ENCODE results near the gene EEPD1. TPM values are rescaled to one million over a fixed set of nuclear protein-coding genes. Genes with fewer than 3 reads are reported as not detected.

Gene EEPD1
- total RNA-seq, 1 donor from 2014 or later: 8.7 TPM

DNA sequence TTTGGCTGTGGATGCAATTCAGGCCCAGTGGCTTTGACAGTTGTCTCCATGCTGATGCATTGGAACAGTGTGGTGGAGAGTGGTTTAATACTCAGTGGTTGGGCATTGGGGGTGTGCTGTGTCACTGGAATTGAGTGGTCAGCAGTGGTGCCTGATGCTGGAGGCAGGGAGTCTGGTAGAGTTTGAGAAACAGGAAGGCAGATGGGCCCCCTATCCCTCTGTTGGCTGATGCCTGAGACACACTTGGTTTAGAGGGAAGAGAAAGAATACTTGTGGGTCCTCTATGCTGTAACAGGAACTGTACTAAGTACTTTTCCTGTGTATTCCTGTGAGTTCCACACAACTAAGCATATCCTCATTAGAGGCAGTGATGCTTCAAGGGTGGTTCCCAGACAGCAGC is 55.4 kb downstream of the EEPD1 start:
- no peaks in the 10 kb centered on the region for H3K27me3 ChIP-seq (ENCODE audit: control insufficient read depth, insufficient read depth, low read length)
- no peak for TF ChIP-seq CTCF (IDR thresholded peaks at IDR 0.05; ENCODE audit: insufficient read depth, low read length, poor library complexity, severe bottlenecking)
- H3K36me3 ChIP-seq (ENCODE audit: control insufficient read depth, insufficient read depth, low read length): no peaks in the 10 kb centered on the region
- no peak for DNase-seq (ENCODE audit: low read depth)
- H3K4me3 ChIP-seq (ENCODE audit: low read depth, low read length): no peak overlapping the region

DNA sequence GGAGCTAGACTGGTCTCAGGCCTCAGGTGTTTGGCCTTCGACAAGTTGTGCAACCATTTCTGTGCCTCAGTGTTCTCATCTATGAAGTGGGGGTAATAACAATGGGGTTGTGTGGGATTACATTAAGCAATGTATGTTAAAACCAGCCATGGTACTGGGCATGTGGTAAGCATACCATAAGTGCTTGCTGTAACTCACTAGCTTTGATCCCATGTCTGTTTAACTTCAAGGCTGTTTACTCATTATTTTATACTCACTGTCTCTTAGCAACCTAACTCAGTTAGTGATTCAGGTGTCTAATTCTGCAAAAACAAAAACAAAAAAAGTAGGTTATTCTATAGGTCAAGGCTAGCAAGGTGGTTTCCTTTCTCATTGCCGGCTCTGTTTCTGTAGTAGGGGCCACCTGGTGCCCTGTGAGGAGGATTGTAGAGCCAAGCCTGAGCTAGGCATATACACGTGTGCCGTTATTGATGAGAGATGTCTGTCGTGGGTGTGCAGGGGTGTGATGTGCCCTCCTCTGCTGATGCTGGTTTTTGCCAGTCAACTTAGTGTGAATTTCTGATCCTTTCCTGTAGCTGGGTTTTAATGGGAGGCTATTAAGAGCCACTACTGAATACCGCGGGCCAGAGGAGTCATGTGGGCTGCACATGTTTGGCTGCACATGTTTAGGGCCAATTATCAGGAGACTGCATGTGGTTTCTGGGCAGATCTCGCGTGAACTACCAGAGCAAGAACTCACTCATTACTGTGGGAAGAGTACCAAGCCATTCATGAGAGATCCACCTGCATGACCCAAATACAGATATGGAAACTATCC is 56.2 kb downstream of the EEPD1 start:
- DNase-seq (ENCODE audit: low read depth): no peak
- no peak for TF ChIP-seq CTCF (IDR thresholded peaks at IDR 0.05; ENCODE audit: insufficient read depth, low read length, poor library complexity, severe bottlenecking)
- Histone ChIP-seq H3K36me3 (ENCODE audit: control insufficient read depth, insufficient read depth, low read length) (no peaks in the 10 kb centered on the region), H3K4me3 (ENCODE audit: low read depth, low read length) (no peak overlapping the region), H3K27me3 (ENCODE audit: control insufficient read depth, insufficient read depth, low read length) (no peaks in the 10 kb centered on the region)

DNA sequence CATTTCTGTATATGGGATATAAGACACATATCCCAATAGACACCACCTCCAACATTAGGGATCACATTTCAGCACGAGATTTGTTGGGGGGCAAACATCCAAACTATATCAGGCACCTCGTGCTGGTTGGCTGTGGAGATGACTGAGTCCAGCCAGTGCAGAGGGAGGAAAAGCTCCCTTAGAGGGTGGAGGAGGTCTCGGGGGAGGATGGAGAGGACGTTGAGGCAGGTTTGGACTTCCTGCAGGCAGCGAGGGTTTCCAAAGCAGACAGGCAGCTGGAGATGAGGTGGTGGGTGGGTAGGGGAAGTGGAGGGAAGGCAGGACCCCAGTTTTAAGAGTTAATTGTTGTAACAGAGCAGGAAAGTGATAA is 56.7 kb downstream of the EEPD1 start:
- Histone ChIP-seq H3K27me3 (ENCODE audit: control insufficient read depth, insufficient read depth, low read length) (no peaks in the 10 kb centered on the region), H3K4me3 (ENCODE audit: low read depth, low read length) (no peak overlapping the region), H3K36me3 (ENCODE audit: control insufficient read depth, insufficient read depth, low read length) (no peaks in the 10 kb centered on the region)
- DNase-seq (ENCODE audit: low read depth): no peak
- TF ChIP-seq CTCF (IDR thresholded peaks at IDR 0.05; ENCODE audit: insufficient read depth, low read length, poor library complexity, severe bottlenecking): no peak

DNA sequence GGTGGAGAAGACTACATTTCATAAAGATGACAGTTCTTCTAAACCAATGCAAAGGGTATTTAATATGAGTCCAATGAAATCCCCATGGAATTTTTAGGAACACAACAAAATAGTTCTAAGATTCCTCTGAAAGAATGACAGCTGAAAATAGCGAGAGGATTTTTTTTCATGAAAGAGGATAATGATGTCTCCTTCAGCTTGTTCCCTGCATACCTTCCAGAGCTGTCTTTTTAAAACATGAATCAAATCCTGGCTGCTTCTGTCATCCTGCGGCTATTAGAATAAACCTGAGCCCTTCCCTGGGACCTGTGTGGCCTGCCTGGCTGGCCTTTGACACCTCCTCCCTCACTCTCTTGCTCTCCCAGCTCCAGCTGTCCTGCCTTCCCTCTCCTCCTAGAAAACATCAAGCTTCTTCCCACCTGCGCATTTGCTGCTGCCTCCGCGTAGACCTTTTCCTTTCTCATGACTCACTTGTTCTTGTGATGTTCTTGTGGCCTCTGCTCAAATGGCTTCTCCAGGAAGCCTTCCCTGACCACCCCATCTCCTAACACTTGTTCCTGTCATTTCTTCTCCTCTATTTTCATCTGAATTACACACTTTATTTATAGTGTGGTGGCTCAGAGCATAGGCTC is 57.4 kb downstream of the EEPD1 start:
- Histone ChIP-seq H3K4me3 (ENCODE audit: low read depth, low read length) (no peak overlapping the region), H3K36me3 (ENCODE audit: control insufficient read depth, insufficient read depth, low read length) (no peaks in the 10 kb centered on the region), H3K27me3 (ENCODE audit: control insufficient read depth, insufficient read depth, low read length) (no peaks in the 10 kb centered on the region)
- no peak for DNase-seq (ENCODE audit: low read depth)
- no peak for TF ChIP-seq CTCF (IDR thresholded peaks at IDR 0.05; ENCODE audit: insufficient read depth, low read length, poor library complexity, severe bottlenecking)

DNA sequence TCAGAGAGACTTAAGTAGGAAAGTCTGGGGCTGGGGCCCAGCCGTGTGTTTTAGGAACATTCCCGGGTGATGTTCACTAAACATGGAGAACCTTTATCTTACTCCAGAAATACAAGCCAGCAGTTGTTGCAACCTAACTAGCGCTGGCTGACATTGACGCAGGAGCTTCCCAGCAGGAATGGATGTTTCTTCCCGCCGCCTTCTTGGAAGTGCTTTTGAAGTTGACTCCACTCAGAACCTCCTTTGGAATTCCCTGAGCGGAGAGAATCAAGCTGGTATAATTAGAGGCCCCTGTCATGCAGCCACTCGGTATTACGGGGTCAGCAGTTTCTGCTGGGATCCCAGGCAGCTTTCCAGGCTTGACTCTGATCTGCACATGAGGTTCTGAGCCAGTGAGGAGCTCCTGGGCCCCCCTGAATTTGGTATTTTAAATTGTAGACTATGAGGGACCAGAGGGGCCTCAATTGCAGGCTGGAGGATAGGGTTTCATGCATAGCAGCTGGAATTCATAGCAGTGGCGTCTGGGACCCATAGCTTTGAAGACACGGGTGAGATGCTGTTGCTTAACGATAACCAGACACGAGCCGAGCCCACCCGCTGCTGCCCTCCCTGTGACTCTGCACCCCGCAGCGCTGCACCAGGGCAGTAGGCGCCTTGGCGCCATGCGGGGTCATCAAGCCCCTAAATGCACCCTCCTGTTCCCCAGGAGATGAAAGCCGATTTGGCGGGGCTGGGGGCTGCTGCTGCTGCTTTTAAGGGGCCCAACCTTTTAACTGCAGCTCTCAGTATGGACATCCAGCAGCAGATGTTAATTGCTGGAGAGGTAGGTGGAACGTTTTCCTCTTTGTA is 61.8 kb downstream of the EEPD1 start:
- no peak for TF ChIP-seq CTCF (IDR thresholded peaks at IDR 0.05; ENCODE audit: insufficient read depth, low read length, poor library complexity, severe bottlenecking)
- DNase-seq (ENCODE audit: low read depth): no peak
- H3K27me3 ChIP-seq (ENCODE audit: control insufficient read depth, insufficient read depth, low read length): no peaks in the 10 kb centered on the region

More for the DNA sequence above, 61.8 kb downstream of the EEPD1 start:
- H3K36me3 ChIP-seq (ENCODE audit: control insufficient read depth, insufficient read depth, low read length): no peaks in the 10 kb centered on the region
- H3K4me3 ChIP-seq (ENCODE audit: low read depth, low read length): no peak overlapping the region
